Measurements from ENCODE around the gene HDAC4.

DNA sequence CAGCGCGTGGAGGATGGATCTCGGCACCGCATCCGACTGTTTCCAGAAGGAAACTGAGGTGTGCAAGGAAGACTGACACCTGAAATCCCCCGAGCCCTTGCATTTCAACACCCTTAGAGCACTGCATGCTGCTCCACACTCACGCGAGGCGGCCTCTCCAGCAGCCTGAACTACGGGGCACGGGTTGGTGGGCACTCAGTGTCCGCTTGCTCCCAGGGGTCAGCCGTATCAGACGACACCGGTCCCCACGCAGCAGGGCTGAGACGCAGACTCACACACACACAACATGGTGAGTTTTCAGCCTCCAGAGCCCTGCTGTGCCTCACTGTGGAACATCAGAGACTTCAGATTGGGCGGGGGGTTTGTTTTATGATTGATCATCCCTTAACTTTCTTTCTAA is 283.0 kb downstream of the HDAC4 start:
- TF ChIP-seq, protein P1, sequence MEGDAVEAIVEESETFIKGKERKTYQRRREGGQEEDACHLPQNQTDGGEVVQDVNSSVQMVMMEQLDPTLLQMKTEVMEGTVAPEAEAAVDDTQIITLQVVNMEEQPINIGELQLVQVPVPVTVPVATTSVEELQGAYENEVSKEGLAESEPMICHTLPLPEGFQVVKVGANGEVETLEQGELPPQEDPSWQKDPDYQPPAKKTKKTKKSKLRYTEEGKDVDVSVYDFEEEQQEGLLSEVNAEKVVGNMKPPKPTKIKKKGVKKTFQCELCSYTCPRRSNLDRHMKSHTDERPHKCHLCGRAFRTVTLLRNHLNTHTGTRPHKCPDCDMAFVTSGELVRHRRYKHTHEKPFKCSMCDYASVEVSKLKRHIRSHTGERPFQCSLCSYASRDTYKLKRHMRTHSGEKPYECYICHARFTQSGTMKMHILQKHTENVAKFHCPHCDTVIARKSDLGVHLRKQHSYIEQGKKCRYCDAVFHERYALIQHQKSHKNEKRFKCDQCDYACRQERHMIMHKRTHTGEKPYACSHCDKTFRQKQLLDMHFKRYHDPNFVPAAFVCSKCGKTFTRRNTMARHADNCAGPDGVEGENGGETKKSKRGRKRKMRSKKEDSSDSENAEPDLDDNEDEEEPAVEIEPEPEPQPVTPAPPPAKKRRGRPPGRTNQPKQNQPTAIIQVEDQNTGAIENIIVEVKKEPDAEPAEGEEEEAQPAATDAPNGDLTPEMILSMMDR (IDR thresholded peaks at IDR 0.05; ENCODE audit: insufficient read depth, low read length) = no peak
- no peak for TF ChIP-seq REST (IDR thresholded peaks at IDR 0.05; ENCODE audit: insufficient replicate concordance, low read depth)
- no peak for TF ChIP-seq POLR2AphosphoS5 (IDR thresholded peaks at IDR 0.05; ENCODE audit: low read depth)

Measured in HL-60 (cell line).